NCI-H2196 treated with DMSO at 0.1 percent for 48 hours (cell line): Measurements from ENCODE around the gene CLEC16A.

Source experiments
- DNase-seq: peaks from one replicate; lab custom pipeline; 2025; ENCODE audit not compliant: unreplicated experiment; lab: John Stamatoyannopoulos, UW

The CLEC16A gene

DNA sequence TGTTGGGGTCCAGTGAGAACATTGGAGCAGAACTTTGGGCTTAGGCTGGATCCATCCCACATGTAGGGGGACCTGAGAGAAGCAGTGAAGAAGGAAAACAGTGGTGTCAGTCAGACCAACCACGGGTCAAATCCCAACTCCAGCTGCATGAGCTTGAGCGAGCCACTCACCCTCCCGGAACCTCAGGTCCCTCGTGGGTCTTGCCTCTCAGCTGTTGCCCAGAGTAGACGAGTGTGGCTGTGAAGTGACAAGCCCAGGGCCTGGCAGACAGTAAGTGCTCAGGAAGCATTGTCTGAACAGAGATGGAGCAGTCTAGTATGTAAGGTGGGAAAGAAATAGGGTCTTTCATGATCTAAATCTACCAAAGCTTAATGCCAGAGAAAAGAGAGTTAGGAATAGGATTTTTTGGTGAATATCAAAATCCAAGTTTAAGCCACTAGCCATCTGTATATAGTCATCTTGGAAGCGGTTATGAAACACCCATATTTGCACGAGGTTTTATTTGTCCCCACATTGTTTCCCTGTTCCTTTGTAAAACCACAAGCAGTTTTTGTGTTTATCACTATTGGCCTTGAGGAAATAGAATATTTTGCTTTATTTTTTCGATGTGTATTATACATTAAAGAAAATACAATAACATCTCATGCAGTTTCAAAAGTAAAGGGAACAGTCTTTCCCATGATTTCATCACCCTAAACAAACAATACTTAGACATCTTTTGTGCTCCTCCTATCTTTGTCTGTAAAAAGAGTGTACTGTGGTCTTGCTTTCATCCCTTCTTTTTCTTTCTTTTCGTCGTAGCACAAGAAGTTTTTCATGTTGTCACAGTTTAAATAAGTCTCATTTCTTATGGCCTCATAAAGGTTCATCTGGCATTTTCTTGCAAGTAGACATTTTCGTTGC lies 112.0 kb downstream of the CLEC16A start:
- DNase-seq = no peak

GRCh38 chr16:11056993-11057649 lies 112.8 kb downstream of the CLEC16A start:
- DNase-seq = no peak

DNA sequence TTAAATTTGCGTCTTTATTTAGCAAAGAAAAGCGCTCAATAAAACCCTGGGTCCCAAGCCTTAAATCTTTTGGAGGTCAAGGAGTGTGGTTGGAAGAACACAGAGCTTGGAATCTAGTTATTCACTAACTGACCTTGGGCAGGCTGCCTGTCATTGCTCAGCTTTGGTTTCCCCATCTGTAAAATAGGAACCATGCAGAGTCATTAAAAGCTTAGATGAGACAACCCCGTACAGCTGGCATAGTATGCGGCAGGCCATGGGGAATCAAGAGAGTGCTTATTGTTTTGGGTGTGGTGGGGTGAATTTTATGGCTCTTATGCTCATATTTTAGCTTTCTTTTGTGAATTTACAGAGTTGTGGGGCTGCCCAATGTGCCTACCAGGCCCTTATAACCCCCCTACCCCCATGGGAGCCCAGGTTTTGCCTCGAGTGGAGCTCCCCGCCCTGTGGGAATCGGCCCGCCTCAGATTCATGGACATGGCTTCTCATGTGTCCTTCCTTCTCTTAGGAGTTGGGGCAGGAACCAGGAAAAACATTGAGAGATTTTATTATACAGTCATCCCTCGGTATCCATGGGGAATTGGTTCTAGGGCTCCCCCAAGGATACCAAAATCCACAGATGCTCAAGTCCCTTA lies 113.5 kb downstream of the CLEC16A start:
- DNase-seq = no peak

GRCh38 chr16:11058832-11059231 lies 114.5 kb downstream of the CLEC16A start:
- no peak for DNase-seq

GRCh38 chr16:11059588-11059987 lies 115.2 kb downstream of the CLEC16A start:
- DNase-seq = no peak

DNA sequence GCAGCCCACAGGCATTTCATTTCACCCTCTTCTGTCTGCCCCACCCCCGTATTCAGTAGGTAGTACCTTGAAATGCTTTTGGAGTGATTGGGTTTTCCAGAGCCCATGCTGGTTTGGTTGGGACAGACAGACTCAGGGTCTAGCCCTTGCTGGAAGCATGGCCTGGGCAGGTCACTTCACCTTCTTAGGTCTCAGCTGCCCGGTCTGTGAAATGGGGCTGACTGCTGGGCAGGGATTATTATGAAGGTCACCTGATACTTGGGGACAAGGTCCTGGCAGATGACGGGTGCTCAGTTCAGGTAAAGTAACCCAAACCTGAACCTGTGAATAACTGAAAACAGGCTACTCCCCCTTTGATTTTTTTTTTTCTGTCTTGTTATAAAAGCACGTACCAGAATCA lies 116.0 kb downstream of the CLEC16A start:
- DNase-seq = no peak

DNA sequence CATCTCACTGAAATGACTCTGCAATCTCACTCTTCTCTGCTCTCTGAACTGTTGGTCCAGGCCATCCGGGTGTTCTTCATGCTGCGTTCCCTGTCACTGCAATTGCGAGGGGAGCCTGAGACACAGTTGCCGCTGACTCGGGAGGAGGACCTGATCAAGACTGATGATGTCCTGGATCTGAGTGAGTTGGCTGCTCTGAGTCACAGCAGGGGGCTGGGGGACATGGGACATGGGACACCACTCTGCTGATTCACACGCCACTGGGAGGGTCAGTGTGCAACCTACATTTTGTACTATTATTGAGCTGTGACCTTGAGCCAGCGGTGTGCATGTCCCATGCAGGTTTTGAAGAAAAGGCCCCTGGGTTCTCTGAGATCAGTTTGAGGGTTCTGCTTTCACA lies 116.5 kb downstream of the CLEC16A start:
- DNase-seq = no peak

GRCh38 chr16:11061629-11062270 lies 117.4 kb downstream of the CLEC16A start:
- no peak for DNase-seq

DNA sequence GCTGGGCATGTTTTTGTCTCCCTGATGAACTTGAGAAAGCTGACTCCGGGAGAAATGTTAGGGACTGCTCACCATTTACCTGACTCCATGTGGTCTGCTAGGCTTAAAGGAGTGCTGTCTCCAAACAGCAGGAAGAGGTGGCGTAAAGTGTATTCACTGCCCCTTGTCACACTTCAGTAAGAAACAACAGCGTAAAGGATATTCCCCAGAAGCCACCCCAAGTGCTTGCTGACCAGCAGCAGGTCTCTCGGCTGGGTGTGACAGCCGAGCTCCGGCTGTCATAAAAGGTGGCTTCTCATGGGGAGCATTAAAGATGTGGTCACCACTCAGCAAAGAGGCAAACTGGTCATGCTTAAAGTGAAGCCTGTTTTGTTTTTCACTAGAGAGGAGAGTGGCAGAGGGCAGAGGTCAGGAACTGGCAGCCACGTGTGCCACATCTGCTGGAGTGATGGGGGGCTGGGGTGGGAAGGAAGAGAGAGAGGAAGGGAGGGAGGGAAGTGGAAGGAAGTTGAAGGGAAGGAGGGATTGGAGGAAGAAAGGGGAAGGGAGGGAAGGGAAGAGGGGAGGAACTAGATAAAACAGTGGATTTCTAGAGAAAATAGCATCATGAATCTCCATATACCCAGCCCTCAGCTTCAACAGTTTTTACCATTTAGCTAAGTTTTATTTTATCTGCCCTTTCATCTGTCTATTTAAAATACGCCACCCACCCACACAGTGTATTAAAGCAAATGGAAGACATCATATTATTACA lies 119.3 kb downstream of the CLEC16A start:
- DNase-seq = no peak

GRCh38 chr16:11064202-11064540 lies 119.8 kb downstream of the CLEC16A start:
- DNase-seq = no peak

DNA sequence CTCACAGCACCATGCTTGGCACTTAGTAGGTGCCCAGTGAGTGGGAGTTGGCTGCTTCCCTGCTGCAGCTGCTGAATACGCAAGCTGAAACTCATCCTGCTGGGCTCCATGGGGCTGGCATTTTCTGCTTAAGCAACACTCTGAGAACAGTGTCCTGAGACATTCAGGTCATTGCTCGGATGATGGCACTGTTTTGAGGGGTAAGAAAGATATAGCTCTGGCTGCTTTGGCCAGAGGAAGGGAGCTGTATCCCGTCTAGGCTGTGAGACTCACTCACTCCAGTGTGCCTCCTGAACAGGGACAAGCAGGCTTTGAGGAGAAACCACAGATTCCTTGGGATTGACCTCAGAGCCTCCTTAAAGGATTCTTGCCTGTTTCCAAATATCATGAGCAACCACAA lies 120.5 kb downstream of the CLEC16A start:
- no peak for DNase-seq

DNA sequence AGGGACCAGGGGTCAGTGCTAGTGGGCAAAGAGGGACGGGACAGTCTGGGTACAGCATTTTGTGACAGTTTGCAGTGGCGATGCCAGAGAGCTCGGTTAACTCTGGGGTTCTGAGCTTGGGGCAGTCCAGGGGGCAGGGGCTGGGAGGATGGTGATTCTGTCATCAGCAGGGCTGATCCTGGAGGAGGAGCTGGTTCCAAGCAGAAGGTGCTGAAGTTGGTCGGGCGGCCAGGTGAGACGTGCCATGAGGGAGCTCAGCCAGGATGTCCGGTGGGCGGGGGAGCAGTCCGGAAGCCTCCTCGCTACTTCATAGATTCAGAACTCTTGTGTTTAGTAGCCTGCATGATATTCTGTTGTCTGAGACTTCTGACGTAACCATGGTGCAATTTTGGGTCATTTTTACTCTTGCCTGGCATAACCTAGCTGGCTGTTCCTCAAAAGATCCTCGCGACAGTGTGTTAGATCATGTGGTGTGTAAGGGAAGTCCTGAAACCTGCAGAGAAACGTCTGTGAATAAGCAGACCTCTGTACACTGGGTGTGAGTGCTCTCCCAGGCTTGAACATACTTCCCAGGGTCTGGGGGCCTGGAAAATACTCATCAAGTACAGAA lies 122.0 kb downstream of the CLEC16A start:
- DNase-seq = no peak

GRCh38 chr16:11067266-11067665 lies 122.9 kb downstream of the CLEC16A start:
- DNase-seq = no peak

- DNase-seq = no peak
These were observed 123.4 kb downstream of the CLEC16A start for GRCh38 chr16:11067697-11068141.

DNA sequence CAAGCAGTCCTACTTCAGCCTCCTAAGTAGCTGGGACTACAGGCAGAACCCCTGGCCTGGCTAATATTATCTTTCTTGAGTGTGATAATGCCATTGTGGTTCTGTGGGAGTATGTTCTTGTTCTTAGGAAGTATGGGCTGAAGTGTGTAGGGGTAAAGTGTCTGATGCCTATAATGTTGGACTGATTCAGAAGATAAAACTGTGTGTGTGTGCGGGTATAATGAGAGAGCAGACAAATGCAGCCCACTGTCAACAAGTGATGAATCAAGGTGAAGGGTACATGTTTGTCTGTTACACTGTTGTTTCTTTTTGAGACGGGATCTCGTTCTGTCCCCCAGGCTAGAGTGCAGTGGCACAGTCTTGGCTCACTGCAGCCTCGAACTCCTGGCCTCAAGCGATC lies 127.5 kb downstream of the CLEC16A start:
- DNase-seq = no peak

DNA sequence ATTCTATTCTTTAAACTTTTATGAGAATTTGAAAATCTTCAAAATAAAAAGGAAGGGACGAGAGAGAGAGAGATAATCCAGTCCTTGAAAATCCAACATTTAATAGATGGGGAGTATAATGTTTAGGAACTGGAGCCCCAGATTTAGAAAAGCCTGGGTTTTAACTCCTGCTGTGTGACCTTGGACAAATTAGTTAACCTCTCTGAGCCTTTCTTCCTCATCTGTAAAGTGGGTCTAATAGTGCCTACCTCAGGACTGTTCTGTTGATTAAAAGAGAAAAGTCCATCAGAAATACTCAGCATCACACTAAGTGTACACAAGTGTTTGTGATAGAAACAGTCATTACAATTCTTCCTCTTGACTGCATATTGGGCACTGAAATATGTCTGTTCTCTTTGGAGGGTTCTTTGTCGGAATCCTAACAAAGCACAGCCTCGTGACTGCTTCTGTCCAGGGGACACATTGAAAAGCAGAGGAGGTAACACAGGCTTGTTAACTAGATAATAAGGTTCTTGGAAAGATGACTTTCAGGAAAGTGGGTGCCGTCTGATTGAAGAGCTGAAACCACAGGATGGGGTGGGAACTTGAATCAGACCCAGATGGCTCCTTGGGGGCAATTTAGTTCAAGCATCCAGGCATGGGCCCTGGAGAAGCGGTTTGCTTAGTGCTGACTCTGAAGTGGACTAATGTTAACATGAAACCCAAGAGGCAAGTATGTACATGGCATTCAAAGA lies 128.2 kb downstream of the CLEC16A start:
- DNase-seq = no peak

DNA sequence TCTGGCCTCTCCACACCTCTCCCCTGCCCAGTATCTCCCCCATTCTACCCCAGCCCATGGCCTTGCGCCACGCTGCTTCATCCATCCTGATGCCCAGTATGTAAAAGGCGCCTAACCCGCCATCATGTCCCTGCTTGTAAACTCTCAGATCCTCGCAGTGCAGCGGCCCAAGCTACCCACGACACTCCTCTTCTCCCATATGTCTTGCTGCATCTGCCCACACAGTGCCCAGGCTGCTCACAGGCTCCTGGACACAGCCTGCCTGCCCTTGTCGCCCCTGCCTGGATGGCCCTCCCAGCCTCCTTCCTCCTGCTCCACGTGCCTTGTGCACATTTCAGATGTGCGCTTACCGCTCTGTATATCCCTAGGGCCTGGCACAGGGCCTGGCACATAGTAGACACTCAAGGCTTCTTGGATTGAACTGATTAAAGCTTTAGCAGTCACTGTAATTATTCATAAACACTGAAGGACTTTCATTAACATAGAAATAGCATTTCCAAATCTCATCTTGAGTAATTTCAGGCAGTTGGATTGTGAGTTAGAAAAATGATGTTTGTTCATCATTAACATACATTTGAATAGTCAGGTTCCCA lies 129.1 kb downstream of the CLEC16A start:
- no peak for DNase-seq

- DNase-seq = no peak
These were observed 129.8 kb downstream of the CLEC16A start for GRCh38 chr16:11074131-11074530.

- no peak for DNase-seq
These were observed 130.8 kb downstream of the CLEC16A start for GRCh38 chr16:11075163-11075562.
